HG03095 (cell line): ENCODE results near the gene ZNF827.

Experiments
- ATAC-seq: cut with Tn5 transposase; IDR thresholded peaks from one replicate; pipeline ENCODE4 v1.9.1; 2021; ENCODE audit warnings: moderate library complexity; ENCODE audit not compliant: unreplicated experiment

Gene ZNF827

GRCh38 chr4:145763399-145763798 lies 175.2 kb downstream of the ZNF827 start:
- ATAC-seq: no peak

DNA sequence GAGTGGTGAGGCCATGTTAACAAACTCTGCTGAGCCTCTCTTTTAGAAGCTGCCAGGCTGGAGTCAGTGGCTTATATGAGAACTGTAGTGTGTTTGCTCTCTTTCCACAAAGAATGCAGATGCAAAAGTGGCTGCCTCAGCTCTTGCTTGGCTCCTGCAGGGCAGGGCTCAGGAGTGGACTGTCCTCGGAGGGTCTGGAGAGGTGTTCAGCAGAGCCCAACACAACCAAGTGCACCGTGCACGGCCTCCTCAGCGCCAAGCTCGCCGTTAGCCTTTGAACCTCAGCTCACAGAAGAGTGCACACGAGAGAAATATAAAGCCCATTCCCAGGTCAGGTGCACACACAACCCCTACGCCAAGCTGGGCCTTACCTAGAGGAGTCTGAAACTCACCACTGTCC lies 175.9 kb downstream of the ZNF827 start:
- no peak for ATAC-seq

GRCh38 chr4:145760961-145761929 lies 177.4 kb downstream of the ZNF827 start:
- no peak for ATAC-seq

DNA sequence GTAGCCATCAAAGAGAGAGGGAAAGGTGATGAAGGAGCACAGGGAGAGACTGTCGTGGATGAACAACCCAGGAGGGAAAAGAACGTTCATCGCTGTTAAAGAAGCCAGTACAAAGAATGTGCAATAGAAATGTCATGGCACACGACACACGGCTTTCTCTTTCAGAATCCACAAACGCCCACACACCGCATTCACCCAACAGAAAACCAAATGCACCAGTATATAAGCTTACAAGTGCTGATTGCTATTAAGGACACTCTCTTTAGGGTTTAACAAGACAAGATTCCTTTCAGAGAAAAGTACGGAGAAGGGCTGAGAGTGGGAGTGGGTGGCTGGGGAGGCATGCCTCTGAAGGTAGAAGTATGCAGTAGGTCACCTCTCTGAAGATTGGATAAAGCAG lies 178.4 kb downstream of the ZNF827 start:
- ATAC-seq: no peak

GRCh38 chr4:145757188-145757587 lies 181.4 kb downstream of the ZNF827 start:
- ATAC-seq: no peak

DNA sequence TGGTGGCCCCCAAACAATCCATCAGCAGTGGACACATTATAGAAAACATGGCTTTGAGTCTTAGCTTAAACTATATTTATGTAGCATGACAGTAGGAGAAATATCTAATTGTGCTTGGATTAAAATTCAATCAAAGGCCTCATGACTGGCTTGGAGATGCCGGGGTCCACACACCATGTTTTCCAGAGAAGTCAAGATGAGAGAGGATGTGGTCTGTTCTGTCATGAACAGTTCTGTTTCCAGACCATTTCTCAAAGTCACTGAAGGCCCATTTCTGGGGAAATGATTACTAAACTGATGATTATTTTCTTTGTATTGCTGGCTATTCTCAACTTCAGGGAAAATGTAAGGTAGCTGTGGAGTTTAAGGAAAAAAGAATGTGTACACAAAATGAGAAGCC lies 182.4 kb downstream of the ZNF827 start:
- ATAC-seq: no peak

- ATAC-seq: no peak
Observed at GRCh38 chr4:145755802-145756201, 182.8 kb downstream of the ZNF827 start.

DNA sequence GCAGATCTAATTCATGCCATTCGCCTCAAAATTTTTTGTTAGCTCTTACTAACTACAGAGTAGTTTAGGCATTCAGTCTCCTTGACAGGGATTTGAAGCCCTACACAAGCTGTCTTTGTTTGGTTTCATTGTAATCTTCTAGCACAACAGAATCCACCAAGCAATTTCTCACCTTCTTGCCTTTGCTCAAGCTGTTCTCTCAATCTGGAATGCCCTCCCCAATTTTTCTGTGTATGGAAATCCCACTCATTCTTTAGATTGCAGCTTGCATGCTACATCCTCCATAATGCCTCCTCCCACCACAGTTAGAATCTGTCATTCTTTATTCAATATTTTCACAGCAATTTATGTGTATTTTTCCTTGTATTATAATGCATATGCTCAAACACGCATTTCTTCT lies 195.0 kb downstream of the ZNF827 start:
- no peak for ATAC-seq

GRCh38 chr4:145740806-145741205 lies 197.8 kb downstream of the ZNF827 start:
- ATAC-seq: no peak

GRCh38 chr4:145739845-145740244 lies 198.8 kb downstream of the ZNF827 start:
- no peak for ATAC-seq

DNA sequence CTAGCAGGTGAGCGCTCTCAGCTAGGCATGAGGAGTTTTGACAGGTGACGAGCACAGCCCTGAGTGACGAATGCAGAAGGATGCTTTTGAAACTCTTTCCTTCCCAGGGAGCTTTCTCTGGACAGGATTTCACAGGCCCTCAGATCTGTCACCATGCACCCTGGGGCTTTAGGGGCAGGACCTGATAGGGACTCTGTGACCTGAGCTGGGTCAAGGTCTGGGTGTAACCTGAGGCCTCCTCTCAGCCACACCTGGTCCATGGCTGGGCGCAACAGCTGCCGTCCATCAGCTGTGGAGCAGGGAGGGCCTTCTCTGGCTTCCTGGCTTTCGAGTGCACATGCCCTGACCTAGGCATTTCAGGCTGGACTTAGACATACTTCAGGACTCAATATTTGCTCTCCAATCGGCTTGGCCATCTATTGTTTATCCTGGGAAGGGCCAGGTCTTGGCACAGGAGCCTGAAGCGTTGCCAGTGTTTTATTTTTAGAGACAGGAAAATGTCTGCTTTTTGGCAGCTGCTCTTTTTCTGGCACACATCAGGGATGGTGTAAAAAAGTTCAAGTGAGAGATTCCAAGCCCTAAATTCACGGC lies 202.3 kb downstream of the ZNF827 start:
- ATAC-seq: no peak

DNA sequence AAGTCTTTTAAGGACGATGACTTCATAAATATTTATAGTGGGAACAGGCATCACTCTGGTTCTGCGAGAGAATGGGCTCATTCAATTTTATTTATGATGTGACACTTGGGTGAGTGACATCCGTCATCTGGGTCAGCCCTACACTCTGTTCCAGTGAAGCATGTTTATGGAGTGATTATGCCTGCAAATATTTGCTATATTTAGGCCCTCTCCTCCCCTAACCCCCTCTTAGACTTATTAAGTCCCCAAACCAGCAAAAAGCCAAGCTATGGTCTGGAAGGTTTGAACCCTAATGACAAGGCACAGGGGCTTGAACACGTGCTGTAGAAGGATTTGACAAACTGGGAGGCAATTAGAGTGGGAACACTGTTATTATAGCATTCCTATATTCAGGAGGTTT lies 202.8 kb downstream of the ZNF827 start:
- ATAC-seq: no peak

DNA sequence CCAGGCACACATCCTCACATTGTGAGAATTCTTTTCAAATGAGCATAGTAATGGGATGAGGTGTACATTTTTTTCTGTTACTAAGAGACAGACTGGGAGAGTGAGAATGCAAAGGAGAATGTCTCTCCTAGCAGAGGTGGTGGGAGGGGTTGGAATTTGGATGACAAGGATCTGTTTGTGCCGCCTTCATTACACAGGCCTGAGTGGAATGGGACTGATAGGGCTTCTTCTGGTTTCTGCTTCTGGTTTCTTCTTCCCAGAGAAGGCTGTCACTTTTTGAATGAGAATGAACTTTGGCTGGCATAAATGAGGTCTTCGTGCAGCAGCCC lies 203.3 kb downstream of the ZNF827 start:
- no peak for ATAC-seq

GRCh38 chr4:145734576-145735346 lies 203.9 kb downstream of the ZNF827 start:
- ATAC-seq: no peak

DNA sequence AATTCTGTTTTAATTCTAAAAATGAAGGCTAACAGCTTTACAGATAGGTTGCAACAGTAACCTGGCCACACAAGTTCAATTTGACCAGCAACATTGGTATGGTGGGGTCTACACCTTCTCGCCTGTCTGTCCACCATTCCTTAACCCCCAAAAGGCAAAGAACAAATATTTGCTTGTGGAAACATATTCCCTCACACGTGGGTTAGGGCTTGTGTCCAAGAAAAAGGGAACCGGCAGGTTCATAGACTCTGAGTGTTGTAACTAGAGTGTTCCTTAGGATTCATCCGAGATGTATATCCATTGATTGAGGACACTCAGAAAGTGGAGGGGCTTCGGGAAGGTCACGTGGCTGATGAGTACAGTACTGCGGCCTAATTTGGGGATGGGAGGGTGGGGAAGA lies 204.6 kb downstream of the ZNF827 start:
- ATAC-seq: no peak

DNA sequence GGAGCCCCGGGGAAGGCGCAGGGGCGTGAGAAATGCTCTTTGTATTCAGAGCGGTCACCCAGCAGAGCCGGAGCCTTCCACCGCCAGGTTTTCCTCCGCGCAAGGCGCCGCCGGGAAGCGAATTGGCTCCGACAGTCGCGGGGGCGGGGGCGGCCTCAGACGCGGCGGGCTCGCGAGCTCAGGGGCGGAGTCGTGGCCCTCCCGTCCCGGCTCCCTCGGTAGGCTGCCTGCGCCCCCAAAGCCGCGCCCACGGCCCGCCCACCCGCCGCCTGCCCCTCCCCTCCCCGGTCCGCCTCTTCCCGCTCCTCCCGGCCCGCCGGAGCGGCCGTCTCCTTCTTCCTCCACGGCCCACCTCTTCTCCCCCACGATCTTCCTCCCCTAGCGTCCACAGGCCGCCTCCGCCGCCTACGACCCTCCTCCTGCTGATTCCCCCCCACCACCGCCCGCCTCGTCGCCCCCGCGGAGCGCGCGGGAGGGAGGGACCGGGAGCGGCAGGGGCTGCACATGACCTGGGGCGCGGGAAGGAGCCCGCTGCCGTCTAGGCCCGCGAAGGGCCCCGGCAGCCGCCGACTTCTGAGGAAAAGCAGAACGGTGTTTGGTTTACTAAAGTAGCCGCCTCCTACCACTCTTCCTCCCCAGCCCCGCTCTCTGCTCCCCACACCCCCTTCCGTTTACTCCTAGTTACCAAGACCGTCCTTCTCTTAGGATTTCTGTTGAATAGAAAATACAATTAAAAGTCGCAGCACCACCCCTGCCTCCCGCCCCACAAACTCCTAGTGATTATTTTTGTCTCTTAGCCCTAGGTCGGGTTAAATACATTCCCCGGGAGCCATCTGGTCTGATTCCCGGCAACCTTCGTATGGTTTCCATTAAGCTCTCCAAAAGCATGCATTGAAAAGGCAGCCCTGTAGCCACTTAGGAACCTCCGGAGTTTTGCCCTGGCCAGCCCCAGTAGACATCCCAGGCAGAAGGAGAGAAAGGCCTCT lies 205.4 kb downstream of the ZNF827 start:
- ATAC-seq: peak; percentile 92

DNA sequence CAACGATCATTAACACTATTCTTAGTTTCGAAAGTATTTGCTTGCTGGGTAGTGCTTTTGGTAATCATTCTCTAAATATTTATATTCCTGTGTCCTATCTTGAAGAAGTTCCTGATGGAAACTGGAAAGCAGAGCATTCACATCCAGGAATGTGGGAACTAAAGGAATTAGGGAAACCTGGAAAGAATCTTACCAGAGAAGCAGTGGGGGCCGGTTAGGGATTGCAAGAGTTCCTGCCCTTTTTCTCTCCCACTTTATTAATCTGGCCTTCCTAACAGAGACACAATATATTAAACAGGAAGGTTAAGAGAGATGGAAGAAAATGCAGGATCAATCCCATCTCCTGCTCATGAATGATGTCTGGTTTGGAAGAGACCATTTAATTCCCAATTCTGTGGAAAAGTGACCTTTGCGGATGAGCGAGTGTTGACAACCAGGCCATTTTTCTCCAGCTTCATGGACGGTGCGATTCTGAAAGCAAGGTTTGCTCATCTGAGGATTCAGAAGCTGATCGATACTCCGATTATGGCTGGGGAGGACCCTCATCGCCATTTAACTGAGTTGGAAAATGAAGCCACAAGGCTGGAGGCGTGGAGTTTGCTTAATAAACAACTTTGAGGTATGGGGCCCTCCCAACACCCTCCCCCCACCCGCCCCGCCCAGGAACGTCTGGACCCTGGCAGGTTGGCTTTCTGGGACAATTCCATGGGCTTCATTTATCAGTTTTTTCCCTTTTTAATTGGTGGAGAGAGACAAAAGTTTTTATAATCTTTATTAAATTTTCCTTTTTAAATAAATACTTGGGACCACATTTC lies 206.4 kb downstream of the ZNF827 start:
- ATAC-seq: no peak

GRCh38 chr4:145731028-145731427 lies 207.6 kb downstream of the ZNF827 start:
- no peak for ATAC-seq

- ATAC-seq: no peak
Observed at GRCh38 chr4:145730026-145730425, 208.6 kb downstream of the ZNF827 start.

DNA sequence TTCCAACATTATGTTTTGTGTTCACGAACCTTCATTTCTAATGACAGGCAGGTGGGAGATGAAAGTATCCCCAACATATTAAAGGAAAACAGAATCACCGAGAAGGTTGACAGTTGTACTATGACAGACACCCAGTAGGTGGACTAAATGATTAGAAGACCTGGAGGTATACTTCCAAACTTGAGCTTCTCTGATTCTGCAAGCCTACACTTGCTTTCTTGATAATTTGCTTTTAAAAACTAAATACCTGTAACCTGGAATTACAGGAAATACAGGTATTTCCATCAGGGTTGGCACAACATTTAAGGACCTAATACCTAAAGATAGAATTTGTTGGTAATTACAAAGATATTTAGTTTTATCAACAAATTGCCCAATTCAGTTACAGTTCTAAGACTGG lies 215.3 kb downstream of the ZNF827 start:
- ATAC-seq: no peak
